ENCODE measurements around the gene SATB1. TPM values are rescaled to one million over a fixed set of nuclear protein-coding genes. Genes with fewer than 3 reads are reported as not detected.

The SATB1 gene
- total RNA-seq, 1 experiment from 2014 or later: 2.7 TPM

- no peaks in the 10 kb centered on the region for H3K9me2 ChIP-seq (ENCODE audit: insufficient read depth)
- H3K79me2 ChIP-seq (ENCODE audit: insufficient read depth, low read length): no peaks in the 10 kb centered on the region
- ATAC-seq (no peak), DNase-seq (ENCODE audit: low read depth, low spot score) (no peak)
- no peaks in the 10 kb centered on the region for H3K36me3 ChIP-seq (ENCODE audit: control insufficient read depth in 1 of 2, insufficient read depth in 2 of 2, low read length in 2 of 2)
- no peak overlapping the region for H3K27ac ChIP-seq (ENCODE audit: low read depth, low read length)
- no peaks in the 10 kb centered on the region for H4K20me1 ChIP-seq (ENCODE audit: insufficient read depth)
- no TSS peak for BruUV-seq (replicated peaks)
- no peak overlapping the region for H2AFZ ChIP-seq (ENCODE audit: low read depth, low read length, poor library complexity, severe bottlenecking)
- no peak overlapping the region for H3K4me3 ChIP-seq (replicated peaks in 1 of 2; ENCODE audit: low read depth in 1 of 2, low read length in 2 of 2)
- no peak overlapping the region for H3K9ac ChIP-seq (ENCODE audit: low read length)
- RAD21 ChIA-PET (ENCODE audit: low non-redundant PET in 1 of 2, low total read pairs in 2 of 2, uncharacterized antibody in 2 of 2, unreplicated experiment in 2 of 2): no interaction called here
- H3K27me3 ChIP-seq (ENCODE audit: insufficient read depth, low read length): peaks cover 39% of the 10 kb centered on the region
- H3K9me3 ChIP-seq (ENCODE audit: control insufficient read depth in 1 of 2, insufficient read depth in 1 of 2, low read depth in 1 of 2, low read length in 2 of 2): no peaks in the 10 kb centered on the region
- POLR2A ChIA-PET: no interaction called here
- CTCF ChIA-PET: no interaction called here
- H3K4me2 ChIP-seq (ENCODE audit: low read length): no peak overlapping the region
- intact Hi-C loops (cut with micrococcal nuclease): no loop called here
- H3K4me1 ChIP-seq (ENCODE audit: control insufficient read depth in 1 of 2, insufficient read depth in 2 of 2, low read length in 2 of 2): no peaks in the 10 kb centered on the region
- TF ChIP-seq, protein P1, sequence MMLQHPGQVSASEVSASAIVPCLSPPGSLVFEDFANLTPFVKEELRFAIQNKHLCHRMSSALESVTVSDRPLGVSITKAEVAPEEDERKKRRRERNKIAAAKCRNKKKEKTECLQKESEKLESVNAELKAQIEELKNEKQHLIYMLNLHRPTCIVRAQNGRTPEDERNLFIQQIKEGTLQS (IDR thresholded peaks at IDR 0.05): no peak
- TF ChIP-seq POLR2AphosphoS5 (IDR thresholded peaks at IDR 0.05; ENCODE audit: low read depth, low read length) (no peak), ZFX (IDR thresholded peaks at IDR 0.05) (no peak), SRF (IDR thresholded peaks at IDR 0.05; ENCODE audit: low read depth) (no peak), JUND (IDR thresholded peaks at IDR 0.05) (no peak), EZH2 (IDR thresholded peaks at IDR 0.05) (no peak), CBX3 (IDR thresholded peaks at IDR 0.05; ENCODE audit: low read depth) (no peak)
- TF ChIP-seq, protein P2, sequence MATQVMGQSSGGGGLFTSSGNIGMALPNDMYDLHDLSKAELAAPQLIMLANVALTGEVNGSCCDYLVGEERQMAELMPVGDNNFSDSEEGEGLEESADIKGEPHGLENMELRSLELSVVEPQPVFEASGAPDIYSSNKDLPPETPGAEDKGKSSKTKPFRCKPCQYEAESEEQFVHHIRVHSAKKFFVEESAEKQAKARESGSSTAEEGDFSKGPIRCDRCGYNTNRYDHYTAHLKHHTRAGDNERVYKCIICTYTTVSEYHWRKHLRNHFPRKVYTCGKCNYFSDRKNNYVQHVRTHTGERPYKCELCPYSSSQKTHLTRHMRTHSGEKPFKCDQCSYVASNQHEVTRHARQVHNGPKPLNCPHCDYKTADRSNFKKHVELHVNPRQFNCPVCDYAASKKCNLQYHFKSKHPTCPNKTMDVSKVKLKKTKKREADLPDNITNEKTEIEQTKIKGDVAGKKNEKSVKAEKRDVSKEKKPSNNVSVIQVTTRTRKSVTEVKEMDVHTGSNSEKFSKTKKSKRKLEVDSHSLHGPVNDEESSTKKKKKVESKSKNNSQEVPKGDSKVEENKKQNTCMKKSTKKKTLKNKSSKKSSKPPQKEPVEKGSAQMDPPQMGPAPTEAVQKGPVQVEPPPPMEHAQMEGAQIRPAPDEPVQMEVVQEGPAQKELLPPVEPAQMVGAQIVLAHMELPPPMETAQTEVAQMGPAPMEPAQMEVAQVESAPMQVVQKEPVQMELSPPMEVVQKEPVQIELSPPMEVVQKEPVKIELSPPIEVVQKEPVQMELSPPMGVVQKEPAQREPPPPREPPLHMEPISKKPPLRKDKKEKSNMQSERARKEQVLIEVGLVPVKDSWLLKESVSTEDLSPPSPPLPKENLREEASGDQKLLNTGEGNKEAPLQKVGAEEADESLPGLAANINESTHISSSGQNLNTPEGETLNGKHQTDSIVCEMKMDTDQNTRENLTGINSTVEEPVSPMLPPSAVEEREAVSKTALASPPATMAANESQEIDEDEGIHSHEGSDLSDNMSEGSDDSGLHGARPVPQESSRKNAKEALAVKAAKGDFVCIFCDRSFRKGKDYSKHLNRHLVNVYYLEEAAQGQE (IDR thresholded peaks at IDR 0.05; ENCODE audit: low read depth): no peak
- TF ChIP-seq, protein P3, sequence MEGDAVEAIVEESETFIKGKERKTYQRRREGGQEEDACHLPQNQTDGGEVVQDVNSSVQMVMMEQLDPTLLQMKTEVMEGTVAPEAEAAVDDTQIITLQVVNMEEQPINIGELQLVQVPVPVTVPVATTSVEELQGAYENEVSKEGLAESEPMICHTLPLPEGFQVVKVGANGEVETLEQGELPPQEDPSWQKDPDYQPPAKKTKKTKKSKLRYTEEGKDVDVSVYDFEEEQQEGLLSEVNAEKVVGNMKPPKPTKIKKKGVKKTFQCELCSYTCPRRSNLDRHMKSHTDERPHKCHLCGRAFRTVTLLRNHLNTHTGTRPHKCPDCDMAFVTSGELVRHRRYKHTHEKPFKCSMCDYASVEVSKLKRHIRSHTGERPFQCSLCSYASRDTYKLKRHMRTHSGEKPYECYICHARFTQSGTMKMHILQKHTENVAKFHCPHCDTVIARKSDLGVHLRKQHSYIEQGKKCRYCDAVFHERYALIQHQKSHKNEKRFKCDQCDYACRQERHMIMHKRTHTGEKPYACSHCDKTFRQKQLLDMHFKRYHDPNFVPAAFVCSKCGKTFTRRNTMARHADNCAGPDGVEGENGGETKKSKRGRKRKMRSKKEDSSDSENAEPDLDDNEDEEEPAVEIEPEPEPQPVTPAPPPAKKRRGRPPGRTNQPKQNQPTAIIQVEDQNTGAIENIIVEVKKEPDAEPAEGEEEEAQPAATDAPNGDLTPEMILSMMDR (IDR thresholded peaks at IDR 0.05 in 2 of 3, conservative IDR thresholded peaks at IDR 0.05 in 1 of 3; ENCODE audit: borderline replicate concordance in 1 of 3, insufficient read depth in 1 of 3, low read depth in 2 of 3, low read length in 2 of 3): no peak
Measured at GRCh38 chr3:18415839-18416238, 9.3 kb downstream of the SATB1 start.
